GM12878 (cell line): ENCODE data around the gene PPL.

ENCODE experiments used
- BCL11A ChIP-seq: IDR thresholded peaks from 2 replicates; pipeline ENCODE4 v1.6.1; 2011; ENCODE audit warnings: low read depth, low read length
- CTCF ChIP-seq, 3 experiments: IDR thresholded peaks in 2 of 3; conservative IDR thresholded peaks in 1 of 3; 2 replicates each; pipeline ENCODE4 v1.5.1; 2011; ENCODE audit warnings: low read depth in 3 of 3, low read length in 3 of 3, mild to moderate bottlenecking in 3 of 3, control low read depth in 2 of 3, moderate library complexity in 2 of 3, inconsistent platforms in 1 of 3, mixed read lengths in 1 of 3; ENCODE audit not compliant: control insufficient read depth in 2 of 3, insufficient read depth in 1 of 3; ENCODE audit errors: extremely low read depth in 1 of 3
- MAX ChIP-seq: IDR thresholded peaks from 2 replicates; pipeline ENCODE4 v1.6.1; 2012; ENCODE audit warnings: low read depth, low read length, improper control_type of control experiment
- POLR2A ChIP-seq: IDR thresholded peaks from 2 replicates; pipeline ENCODE4 v1.6.1; 2011; ENCODE audit warnings: low read depth, mild to moderate bottlenecking, low read length
- SMC3 ChIP-seq: IDR thresholded peaks from 2 replicates; pipeline ENCODE4 v1.6.1; 2011; ENCODE audit warnings: low read length, improper control_type of control experiment, borderline replicate concordance

DNA sequence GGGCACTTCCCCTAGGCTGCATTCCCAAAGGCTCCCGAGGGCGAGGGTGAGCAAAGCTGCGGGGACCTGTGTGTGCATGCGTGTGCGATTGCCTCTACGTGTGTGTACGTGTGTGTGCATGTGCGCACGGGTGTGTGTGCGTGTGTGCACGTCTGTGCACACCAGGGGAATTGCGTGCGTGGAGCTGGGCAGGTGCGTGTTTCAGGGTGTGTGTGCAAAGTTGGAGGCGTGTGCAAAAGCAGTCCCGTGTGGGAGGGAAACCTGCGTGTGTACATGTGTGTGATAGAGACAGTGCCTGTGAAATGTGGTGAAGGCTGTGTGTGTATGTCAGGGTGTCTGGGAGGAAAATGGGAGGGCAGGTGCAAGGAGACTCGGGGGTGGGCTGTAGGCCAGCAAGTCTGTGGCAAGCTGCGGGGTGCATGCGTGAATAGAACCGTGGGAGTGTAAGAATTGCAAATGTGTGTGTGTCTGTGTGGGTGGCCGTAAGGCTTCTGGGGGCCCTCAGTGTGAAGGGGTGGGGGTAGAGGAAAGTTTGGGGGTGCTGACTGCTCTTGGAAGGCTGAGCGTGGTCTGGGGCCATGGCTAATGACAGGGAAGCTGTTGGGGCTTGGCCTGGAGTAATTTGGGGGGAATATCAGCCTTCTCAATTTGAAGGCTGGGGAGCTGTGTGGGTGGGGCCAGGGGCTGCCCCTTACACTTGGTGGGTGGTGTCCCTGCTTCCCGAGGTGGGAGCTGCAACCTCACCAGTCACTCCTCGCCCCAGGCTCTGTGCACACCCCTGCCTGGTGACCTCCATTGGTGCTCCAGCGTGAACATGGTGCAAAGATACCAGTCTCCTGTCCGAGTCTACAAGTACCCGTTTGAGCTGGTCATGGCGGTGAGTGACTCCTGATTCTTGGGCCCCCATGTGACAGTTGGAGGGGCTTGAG lies 21.8 kb upstream of the PPL start:
- TF ChIP-seq SMC3 (no peak), CTCF (IDR thresholded peaks at IDR 0.05 in 2 of 3, conservative IDR thresholded peaks at IDR 0.05 in 1 of 3; ENCODE audit: control insufficient read depth in 2 of 3, extremely low read depth in 1 of 3, insufficient read depth in 1 of 3, low read depth in 3 of 3, low read length in 3 of 3) (no peak), MAX (no peak), POLR2A (no peak), BCL11A (no peak)
